GM13976 (cell line): Measurements from ENCODE around the gene EMC8.

Source experiments
- DNase-seq: peaks from one replicate; pipeline ENCODE4 v3.0.0; 2012; ENCODE audit warnings: low spot score
- CTCF ChIP-seq: IDR thresholded peaks from 2 replicates; pipeline ENCODE4 v1.5.1; 2012; ENCODE audit warnings: borderline replicate concordance, mild to moderate bottlenecking; ENCODE audit not compliant: insufficient read depth; ENCODE audit errors: extremely low read depth, missing control alignments, control extremely low read depth
- in situ Hi-C: fragments of 300-500 bp; cut with MboI; formaldehyde crosslinking; loops from one replicate; pipeline ENCODE4 v1.12.0; 2022; ENCODE audit warnings: low sequenced_read_pairs, mixed read lengths, inconsistent platforms; ENCODE audit not compliant: unreplicated experiment

The EMC8 gene

GRCh38 chr16:85773044-85773443, 26.3 kb downstream of the EMC8 start:
- DNase-seq: no peak
- TF ChIP-seq CTCF: no peak
- in situ Hi-C loops: no loop called here

- DNase-seq: no peak
- no peak for TF ChIP-seq CTCF
- in situ Hi-C loops: no loop called here
These were observed 28.6 kb downstream of the EMC8 start for GRCh38 chr16:85770741-85771140.

GRCh38 chr16:85768199-85768598, 31.1 kb downstream of the EMC8 start:
- no peak for DNase-seq
- in situ Hi-C loops: no loop called here
- no peak for TF ChIP-seq CTCF

- in situ Hi-C loops: no loop called here
- TF ChIP-seq CTCF: no peak
- DNase-seq: no peak
These were observed 31.8 kb downstream of the EMC8 start for GRCh38 chr16:85767531-85767930.

- in situ Hi-C loops: no loop called here
- no peak for DNase-seq
- no peak for TF ChIP-seq CTCF
These were observed 33.6 kb downstream of the EMC8 start for GRCh38 chr16:85765767-85766166.

- in situ Hi-C loops: no loop called here
- DNase-seq: no peak
- no peak for TF ChIP-seq CTCF
These were observed 34.1 kb downstream of the EMC8 start for GRCh38 chr16:85765211-85765610.

GRCh38 chr16:85763616-85764015, 35.7 kb downstream of the EMC8 start:
- no peak for DNase-seq
- TF ChIP-seq CTCF: no peak
- in situ Hi-C loops: no loop called here
